Measurements from ENCODE around the gene TRAPPC2B.

The TRAPPC2B gene

DNA sequence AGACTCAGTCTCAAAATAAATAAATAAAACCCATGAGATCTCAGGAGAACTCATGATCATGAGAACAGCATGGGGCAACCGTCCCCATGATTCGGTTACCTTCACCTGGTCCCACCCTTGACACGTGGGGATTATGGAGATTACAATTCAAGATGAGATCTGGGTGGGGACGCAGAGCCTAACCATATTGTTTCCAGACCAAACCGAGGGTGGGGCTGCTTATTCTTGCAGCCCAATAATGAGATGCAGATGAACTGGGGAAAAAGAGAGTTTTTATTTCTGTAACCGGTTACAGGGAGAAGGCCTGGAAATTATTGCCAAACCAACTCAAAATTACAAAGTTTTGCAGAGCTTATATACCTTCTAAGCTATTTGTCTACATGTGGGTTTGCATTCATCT, 12.8 kb downstream of the TRAPPC2B start:
- no peak for DNase-seq

DNA sequence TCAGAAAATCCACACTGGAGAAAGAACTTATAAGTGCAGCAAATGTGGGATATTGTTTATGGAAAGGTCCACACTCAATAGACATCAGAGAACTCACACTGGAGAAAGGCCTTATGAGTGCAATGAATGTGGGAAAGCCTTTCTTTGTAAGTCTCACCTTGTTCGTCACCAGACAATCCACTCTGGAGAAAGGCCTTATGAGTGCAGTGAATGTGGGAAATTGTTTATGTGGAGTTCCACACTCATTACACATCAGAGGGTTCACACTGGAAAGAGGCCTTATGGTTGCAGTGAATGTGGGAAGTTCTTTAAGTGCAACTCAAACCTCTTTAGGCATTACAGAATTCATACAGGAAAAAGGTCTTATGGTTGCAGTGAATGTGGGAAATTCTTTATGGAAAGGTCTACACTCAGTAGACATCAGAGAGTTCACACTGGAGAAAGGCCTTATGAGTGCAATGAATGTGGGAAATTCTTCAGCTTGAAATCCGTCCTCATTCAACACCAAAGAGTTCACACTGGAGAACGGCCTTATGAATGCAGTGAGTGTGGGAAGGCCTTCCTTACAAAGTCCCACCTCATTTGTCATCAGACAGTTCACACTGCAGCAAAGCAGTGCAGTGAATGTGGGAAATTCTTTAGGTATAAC, 14.3 kb downstream of the TRAPPC2B start:
- no peak for DNase-seq

DNA sequence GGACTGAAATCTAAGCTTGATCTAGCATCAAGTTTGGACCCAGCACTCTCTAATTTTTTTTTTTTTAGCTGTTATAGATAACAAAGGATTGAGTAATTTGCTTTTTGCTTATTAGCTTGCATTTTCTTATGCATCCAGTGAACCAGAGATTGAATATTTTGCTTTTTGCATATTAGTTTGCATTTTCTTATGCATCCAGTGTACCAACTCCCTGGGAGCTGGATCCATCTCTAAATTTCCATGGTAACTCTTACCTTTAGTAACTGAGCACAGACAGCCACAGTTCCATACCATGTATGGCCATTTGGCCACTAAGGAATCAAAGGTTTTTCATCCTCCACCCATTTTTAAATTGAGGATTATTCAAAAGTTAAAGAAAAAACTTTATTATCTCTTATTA, 17.6 kb downstream of the TRAPPC2B start:
- no peak for DNase-seq

DNA sequence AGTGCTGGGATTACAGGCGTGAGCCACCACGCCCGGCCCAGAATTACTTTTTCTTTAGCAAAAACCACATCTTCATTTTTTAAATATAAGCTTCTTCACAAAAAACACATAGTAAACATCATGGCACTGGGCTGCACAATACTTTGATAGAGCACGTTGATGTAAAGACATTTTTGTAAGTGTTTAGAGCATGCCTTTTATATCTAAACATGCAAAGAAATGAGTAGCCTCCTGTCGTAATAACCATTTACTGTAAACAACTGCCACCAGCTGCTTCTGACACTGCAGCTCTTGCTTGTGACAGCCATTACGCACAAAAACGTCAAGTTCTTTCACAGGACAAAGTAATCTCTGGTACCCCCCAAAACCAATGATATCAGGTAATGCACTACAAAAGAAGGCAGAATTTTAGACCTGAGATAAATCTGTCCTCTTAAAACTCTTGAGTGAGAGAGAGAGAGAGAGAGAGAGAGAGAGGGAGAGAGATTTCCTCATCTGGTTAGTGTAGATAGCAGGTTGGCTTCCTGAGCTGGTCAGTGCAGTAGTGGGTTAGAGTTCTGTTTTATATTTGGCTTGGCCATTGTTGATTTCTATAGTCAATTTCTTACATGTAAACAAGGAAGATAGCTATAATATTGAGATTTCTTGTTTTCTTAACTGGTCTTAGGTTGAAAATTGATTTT, 19.6 kb downstream of the TRAPPC2B start:
- no peak for DNase-seq

DNA sequence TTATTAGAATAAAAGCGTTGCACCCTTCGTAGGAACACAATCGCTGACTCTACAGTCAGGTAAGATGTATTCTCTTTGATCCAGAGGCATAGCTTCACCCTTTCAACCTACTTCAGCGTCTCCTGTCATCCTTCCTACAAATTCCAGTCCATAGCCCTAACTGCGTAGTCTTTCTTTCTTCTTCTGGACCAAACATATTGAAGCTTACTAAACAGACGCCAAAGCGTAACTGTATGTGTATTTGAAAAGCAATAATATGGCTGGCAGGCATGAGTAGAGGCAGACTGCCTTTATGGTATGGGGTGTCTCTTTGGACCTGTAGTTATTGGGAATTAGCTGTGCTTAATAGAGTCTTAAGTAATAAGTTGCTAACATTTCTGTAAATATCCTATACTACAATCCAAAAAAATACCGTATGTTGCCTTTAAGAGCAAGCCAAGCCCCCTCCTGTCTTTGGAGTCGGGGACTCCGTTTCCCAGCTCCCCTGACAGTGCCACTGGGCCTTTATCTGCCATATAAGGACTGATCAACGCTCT, 25.9 kb downstream of the TRAPPC2B start:
- DNase-seq, result no peak

DNA sequence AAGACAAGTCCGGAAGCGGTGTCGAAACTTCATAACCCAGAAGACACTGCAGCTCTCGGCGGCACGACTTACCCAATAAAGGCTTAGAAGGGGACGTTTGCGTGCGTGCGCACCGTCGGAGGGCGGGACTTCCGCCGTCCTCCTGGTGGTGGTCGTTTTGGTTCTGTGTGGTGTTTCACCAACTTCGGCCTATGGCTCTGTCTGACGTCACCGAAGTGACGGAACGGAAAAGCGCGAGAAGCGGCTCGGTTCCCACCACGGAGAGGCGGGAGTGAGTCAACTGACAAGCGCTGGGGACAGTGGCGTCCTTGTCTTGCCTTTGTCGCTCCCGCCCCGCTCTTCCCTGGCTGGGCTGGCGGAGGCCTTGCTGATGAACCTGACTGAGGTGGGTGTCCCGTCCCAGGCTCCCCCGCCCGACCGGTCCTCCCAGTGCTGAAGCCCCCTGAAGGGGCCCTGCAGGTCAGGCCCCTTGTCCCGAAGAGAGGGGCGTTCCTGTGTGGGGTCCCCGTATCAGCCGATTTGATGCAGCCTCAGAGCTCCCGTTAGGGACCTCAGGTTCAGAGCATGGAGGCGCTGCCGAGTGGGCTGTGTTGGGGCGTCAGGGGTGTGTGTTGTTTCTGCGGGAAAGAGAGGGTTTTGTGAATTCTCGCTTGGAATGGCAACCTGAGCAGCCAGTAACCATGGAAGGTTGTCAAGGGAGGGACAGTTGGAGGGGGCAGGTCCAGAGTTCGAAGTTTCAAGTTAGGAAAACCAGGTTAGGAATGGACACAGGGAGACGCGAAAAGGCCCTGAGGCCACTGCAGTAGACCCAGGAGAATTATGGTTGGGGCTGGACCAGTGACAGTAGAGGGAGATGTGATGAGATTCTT, 26.6 kb downstream of the TRAPPC2B start, which contains the start of gene ZNF548:
Gene ZNF548, plus strand, starts transcription at position 125 of the 869 bp plus-strand sequence. Its CDS starts 246 bp downstream, at position 371.
- peak; percentile 96 for DNase-seq

DNA sequence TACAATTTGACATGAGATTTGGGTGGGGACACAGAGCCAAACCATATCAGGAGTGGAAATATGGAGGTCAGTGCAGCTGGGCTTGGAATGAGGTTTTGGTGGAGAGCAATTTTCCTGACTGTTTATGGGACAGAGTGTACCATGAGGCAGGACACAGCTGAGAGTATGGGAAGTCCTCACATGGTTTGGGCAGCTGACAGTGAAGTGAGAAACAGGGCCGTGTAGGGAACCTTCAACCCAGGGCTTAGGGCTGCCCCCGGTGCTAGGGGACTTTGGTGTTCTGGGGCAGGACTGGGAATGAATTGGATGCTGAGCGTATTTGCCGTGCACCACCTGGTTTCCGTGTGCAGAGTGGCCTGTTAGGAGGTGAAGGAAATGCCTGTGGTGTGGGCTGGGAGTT, 32.4 kb downstream of the TRAPPC2B start:
- no peak for DNase-seq

DNA sequence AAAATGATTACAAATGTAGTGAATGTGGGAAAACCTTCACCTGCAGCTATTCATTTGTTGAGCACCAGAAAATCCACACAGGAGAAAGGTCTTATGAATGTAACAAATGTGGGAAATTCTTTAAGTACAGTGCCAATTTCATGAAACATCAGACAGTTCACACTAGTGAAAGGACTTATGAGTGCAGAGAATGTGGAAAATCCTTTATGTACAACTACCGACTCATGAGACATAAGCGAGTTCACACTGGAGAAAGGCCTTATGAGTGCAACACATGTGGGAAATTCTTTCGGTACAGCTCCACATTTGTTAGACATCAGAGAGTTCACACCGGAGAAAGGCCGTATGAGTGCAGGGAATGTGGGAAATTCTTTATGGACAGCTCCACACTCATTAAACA, 35.5 kb downstream of the TRAPPC2B start:
- DNase-seq, result no peak

DNA sequence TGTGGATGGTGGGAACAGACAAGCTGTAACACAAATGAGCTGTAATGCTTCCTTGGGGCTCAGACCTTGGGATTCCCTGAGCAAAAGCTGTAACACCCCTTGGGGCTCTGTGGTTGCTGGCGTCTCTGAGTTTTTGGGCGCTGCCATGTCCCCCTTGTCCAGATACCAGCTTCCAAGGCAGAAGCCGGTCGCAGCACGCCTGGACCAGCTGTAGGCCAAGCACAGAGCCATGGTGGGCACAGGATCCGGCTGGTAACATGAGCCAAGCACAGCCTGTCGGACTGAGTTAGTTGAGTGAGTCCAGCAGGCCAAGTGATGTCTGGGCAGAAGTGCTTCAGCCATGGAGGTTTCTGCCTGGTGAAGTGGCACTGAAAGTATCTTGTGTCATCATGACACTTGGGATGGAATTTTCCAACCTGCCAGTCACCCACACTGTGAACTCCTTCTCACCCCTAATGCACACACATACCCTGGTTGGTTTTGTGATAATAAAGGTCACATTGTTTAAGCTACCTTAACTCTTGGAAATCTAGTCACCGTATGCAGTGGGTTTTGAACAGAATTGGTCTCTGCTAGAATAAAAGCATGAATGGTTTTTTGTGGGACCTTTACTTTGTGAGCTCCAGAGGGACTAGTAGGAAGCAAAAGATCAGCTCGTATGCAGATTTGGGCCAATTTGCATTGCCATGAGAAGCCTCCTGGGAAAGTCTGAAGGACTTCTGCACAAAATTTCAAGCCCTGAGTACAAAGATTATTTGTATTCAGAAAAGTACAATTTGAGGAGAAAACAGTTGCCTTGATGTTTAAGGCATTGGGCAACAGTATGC, 40.6 kb downstream of the TRAPPC2B start:
- DNase-seq, result no peak

DNA sequence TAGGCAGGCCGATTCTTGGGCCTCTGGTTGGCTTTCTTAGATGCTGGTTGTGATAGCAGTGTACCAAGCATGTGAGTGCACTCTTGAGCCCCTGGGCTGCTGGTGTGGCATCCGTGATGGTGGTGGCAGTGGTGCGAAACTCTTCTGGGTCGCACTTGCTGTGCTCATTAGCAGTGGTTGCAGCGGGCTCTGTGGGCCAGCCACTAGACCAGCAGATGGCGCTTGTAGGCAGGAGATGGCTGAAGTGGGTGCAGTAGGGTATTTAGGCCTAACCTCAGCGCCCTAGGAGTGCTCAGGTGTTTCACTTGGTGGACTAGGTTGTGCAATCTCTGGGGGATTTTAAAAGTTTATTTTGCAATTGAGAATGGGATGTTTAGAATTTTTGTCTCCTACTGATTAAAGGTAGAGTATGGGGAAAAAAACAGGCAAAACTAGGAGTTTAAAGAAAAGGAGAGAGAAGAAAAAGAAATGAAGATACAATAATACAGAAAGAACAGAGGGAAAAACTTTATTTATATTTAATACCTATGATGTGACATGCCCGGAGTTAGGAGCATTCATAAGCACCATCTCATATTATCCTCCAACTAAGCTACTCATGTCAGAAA, 43.3 kb downstream of the TRAPPC2B start:
- DNase-seq, result no peak

DNA sequence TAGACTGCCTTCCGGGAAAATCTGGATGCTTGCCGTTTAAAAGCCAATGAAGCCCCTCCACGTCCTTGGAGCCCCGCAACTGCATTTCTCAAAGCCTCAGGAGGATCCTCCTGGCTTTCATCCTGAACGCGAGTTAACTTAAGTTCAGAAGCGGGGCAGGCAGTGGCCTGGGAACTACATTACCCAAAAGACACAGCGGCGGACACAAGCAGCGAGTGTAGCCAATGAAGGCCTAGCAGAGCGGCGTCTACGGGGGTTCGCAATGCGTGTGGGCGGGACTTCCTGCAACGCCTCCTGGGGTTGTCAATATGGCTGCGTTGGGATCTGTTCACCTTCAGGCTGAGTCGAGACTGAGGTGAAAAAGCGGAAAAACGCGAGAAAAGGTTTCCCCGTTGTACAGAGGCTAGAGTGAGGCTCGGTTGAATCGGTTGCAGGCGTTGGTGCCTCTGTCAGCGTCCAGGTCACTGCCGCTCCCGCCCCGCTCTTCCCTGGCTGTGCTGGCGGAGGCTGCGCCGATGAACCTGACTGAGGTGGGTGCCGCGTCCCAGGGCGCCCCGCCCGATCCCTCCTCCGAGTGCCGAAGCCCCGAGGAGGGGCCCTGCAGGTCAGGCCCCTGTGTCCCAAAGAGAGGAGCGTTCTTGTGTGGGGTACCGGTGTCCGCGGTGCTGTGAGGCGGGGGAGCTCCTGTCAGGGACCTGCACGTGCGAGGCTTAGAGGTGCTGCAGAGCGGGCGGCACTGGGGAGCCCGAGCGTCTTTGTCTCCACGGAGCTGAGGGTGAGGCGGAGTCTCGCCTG, 47.7 kb downstream of the TRAPPC2B start, which contains the start of gene ZNF17:
Gene ZNF17, plus strand, starts transcription at position 285 of the 795 bp plus-strand sequence. CDS start 2,455 bp downstream, outside the sequence.
- DNase-seq, result peak; percentile 82
